ENCODE data around the gene KRT71.

GRCh38 chr12:52581481-52581880, 28.5 kb upstream of the KRT71 start:
- TF ChIP-seq CTCF (IDR thresholded peaks at IDR 0.05 in 4 of 5, conservative IDR thresholded peaks at IDR 0.05 in 1 of 5), result no peak
- TF ChIP-seq POLR2A (IDR thresholded peaks at IDR 0.05), result no peak
